IMR-90 (cell line): ENCODE data around the gene NPRL2. TPM values are rescaled to one million over a fixed set of nuclear protein-coding genes. Genes with fewer than 3 reads are reported as not detected.

Experiments used
- ATAC-seq: fragments of 200-7000 bp; cut with Tn5 transposase; 2 replicates; pipeline ENCODE4 v1.9.1; 2020; ENCODE audit warnings: low read depth, mild to moderate bottlenecking, moderate library complexity
- BruUV-seq: library from RNA; stranded (reverse); fragments of 400-500 nt; replicated peaks from 2 replicates; lab custom pipeline; 2021; lab: Mats Ljungman, UMichigan
- CTCF ChIA-PET: fragments of 300-600 bp; formaldehyde crosslinking; extraction: SDS; loops from one replicate; lab custom pipeline; 2021; ENCODE audit warnings: antibody characterized with exemption; lab: Yijun Ruan, JAX
- POLR2A ChIA-PET: fragments of 300-600 bp; sonication (Branson Sonifier 250); formaldehyde crosslinking; loops from one replicate; lab custom pipeline; 2022; ENCODE audit warnings: antibody characterized with exemption; ENCODE audit not compliant: unreplicated experiment; lab: Charles Lee
- DNase-seq: peaks from one replicate; pipeline ENCODE4 v3.0.0; 2013
- H2AFZ ChIP-seq: replicated peaks from 2 replicates; pipeline ENCODE3; 2013; ENCODE audit warnings: low read length, mild to moderate bottlenecking; ENCODE audit not compliant: poor library complexity
- H2AK5ac ChIP-seq: 2 replicates; pipeline ENCODE4 v1.6.1; 2013; ENCODE audit warnings: low read depth, low read length, inconsistent platforms
- H2AK9ac ChIP-seq: replicated peaks from 2 replicates; pipeline ENCODE3; 2013; ENCODE audit warnings: mild to moderate bottlenecking, low read depth, low read length, moderate library complexity; ENCODE audit not compliant: poor library complexity
- H2BK120ac ChIP-seq: 2 replicates; pipeline ENCODE4 v1.6.1; 2013; ENCODE audit warnings: low read depth, low read length, inconsistent platforms
- H2BK15ac ChIP-seq: 3 replicates; pipeline ENCODE4 v1.6.1; 2013; ENCODE audit warnings: low read depth, low read length, inconsistent platforms
- H2BK20ac ChIP-seq: 2 replicates; pipeline ENCODE4 v1.6.1; 2013; ENCODE audit warnings: low read depth, mild to moderate bottlenecking, inconsistent platforms, low read length, moderate library complexity
- H2BK5ac ChIP-seq: 2 replicates; pipeline ENCODE4 v1.6.1; 2013; ENCODE audit warnings: mild to moderate bottlenecking, low read depth, low read length, inconsistent platforms; ENCODE audit not compliant: poor library complexity, severe bottlenecking
- H3K14ac ChIP-seq: replicated peaks from 2 replicates; pipeline ENCODE4 v1.6.1; 2013; ENCODE audit warnings: low read depth, low read length, inconsistent platforms
- H3K18ac ChIP-seq: 2 replicates; pipeline ENCODE4 v1.6.1; 2013; ENCODE audit warnings: low read depth, low read length, control low read depth
- H3K23ac ChIP-seq: 2 replicates; pipeline ENCODE4 v1.6.1; 2013; ENCODE audit warnings: low read depth, low read length, inconsistent platforms
- H3K27ac ChIP-seq: 2 replicates; pipeline ENCODE4 v1.5.1; 2013; ENCODE audit warnings: mild to moderate bottlenecking, control low read depth, low read length; ENCODE audit not compliant: insufficient read depth
- H3K27me3 ChIP-seq: 2 replicates; pipeline ENCODE4 v1.6.1; 2013; ENCODE audit warnings: low read length; ENCODE audit not compliant: control insufficient read depth, insufficient read depth
- H3K36me3 ChIP-seq: 2 replicates; pipeline ENCODE4 v1.6.1; 2013; ENCODE audit warnings: low read length, mixed read lengths; ENCODE audit not compliant: control insufficient read depth, insufficient read depth
- H3K4ac ChIP-seq: 2 replicates; pipeline ENCODE4 v1.6.1; 2013; ENCODE audit warnings: low read depth, low read length, inconsistent platforms
- H3K4me1 ChIP-seq: 2 replicates; pipeline ENCODE4 v1.6.1; 2013; ENCODE audit warnings: low read length, mixed read lengths; ENCODE audit not compliant: control insufficient read depth, insufficient read depth
- H3K4me2 ChIP-seq: 2 replicates; pipeline ENCODE4 v1.6.1; 2013; ENCODE audit warnings: low read depth, mild to moderate bottlenecking, control low read depth, low read length, moderate library complexity
- H3K4me3 ChIP-seq: 2 replicates; pipeline ENCODE4 v1.5.1; 2013; ENCODE audit warnings: low read depth, mild to moderate bottlenecking, control low read depth, low read length, moderate library complexity; ENCODE audit not compliant: insufficient read depth
- H3K56ac ChIP-seq: 2 replicates; pipeline ENCODE4 v1.6.1; 2013; ENCODE audit warnings: low read length, inconsistent platforms; ENCODE audit not compliant: insufficient read depth; ENCODE audit errors: extremely low read depth
- H3K79me1 ChIP-seq, 2 experiments: 2 replicates each; pipeline ENCODE4 v1.6.1; 2013; ENCODE audit warnings: low read length in 2 of 2, inconsistent platforms in 1 of 2, low read depth in 1 of 2
- H3K9ac ChIP-seq: 2 replicates; pipeline ENCODE4 v1.6.1; 2013; ENCODE audit warnings: low read depth, low read length, control low read depth
- H3K9me1 ChIP-seq: 2 replicates; pipeline ENCODE4 v1.6.1; 2013; ENCODE audit warnings: low read length, inconsistent platforms; ENCODE audit not compliant: insufficient read depth
- H3K9me3 ChIP-seq: 2 replicates; pipeline ENCODE4 v1.6.1; 2013; ENCODE audit warnings: low read length; ENCODE audit not compliant: control insufficient read depth, insufficient read depth
- H4K20me1 ChIP-seq: 2 replicates; pipeline ENCODE4 v1.6.1; 2013; ENCODE audit warnings: low read length, inconsistent platforms; ENCODE audit not compliant: insufficient read depth
- H4K5ac ChIP-seq: 2 replicates; pipeline ENCODE4 v1.6.1; 2013; ENCODE audit warnings: mild to moderate bottlenecking, low read depth, low read length, control low read depth
- H4K8ac ChIP-seq, 2 experiments: 2 replicates each; pipeline ENCODE4 v1.6.1; 2013; ENCODE audit warnings: low read depth in 2 of 2, low read length in 2 of 2, control low read depth in 1 of 2, inconsistent platforms in 1 of 2
- H4K91ac ChIP-seq: 2 replicates; pipeline ENCODE4 v1.6.1; 2013; ENCODE audit warnings: low read depth, low read length, inconsistent platforms; ENCODE audit not compliant: insufficient read depth
- BHLHE40 ChIP-seq: fragments of 150-350 bp; IDR thresholded peaks from 2 replicates; pipeline ENCODE4 v1.6.1; 2016; ENCODE audit warnings: mild to moderate bottlenecking, low read depth, low read length
- CEBPB ChIP-seq: IDR thresholded peaks from 2 replicates; pipeline ENCODE4 v1.6.1; 2012; ENCODE audit warnings: low read depth, low read length, improper control_type of control experiment
- CHD1 ChIP-seq: IDR thresholded peaks from 2 replicates; pipeline ENCODE4 v1.6.1; 2012; ENCODE audit warnings: low read depth, low read length, improper control_type of control experiment
- FOS ChIP-seq: fragments of 150-350 bp; IDR thresholded peaks from 2 replicates; pipeline ENCODE4 v1.6.1; 2016; ENCODE audit warnings: low read depth, low read length
- MAFK ChIP-seq: IDR thresholded peaks from 2 replicates; pipeline ENCODE4 v1.6.1; 2012; ENCODE audit warnings: low read depth, low read length, improper control_type of control experiment
- MAZ ChIP-seq: IDR thresholded peaks from 2 replicates; pipeline ENCODE4 v1.6.1; 2012; ENCODE audit warnings: low read depth, mild to moderate bottlenecking, low read length, improper control_type of control experiment, moderate library complexity, borderline replicate concordance
- MXI1 ChIP-seq: IDR thresholded peaks from 2 replicates; pipeline ENCODE4 v1.6.1; 2012; ENCODE audit warnings: low read depth, mild to moderate bottlenecking, low read length, moderate library complexity, borderline replicate concordance
- NFE2L2 ChIP-seq: fragments of 150-350 bp; IDR thresholded peaks from 2 replicates; pipeline ENCODE4 v1.6.1; 2016; ENCODE audit warnings: low read depth, mild to moderate bottlenecking, low read length
- POLR2A ChIP-seq: IDR thresholded peaks from 2 replicates; pipeline ENCODE4 v1.6.1; 2012; ENCODE audit warnings: mild to moderate bottlenecking, low read depth, low read length
- RAD21 ChIP-seq: IDR thresholded peaks from 2 replicates; pipeline ENCODE4 v1.6.1; 2012; ENCODE audit warnings: low read length, improper control_type of control experiment
- RCOR1 ChIP-seq: IDR thresholded peaks from 2 replicates; pipeline ENCODE4 v1.6.1; 2012; ENCODE audit warnings: mild to moderate bottlenecking, low read length, improper control_type of control experiment; ENCODE audit not compliant: insufficient replicate concordance
- RFX5 ChIP-seq: IDR thresholded peaks from 2 replicates; pipeline ENCODE4 v1.8.0; 2012; ENCODE audit warnings: low read depth, mild to moderate bottlenecking, low read length, moderate library complexity
- USF2 ChIP-seq: fragments of 150-350 bp; IDR thresholded peaks from 2 replicates; pipeline ENCODE4 v1.6.1; 2017; ENCODE audit warnings: mild to moderate bottlenecking, antibody characterized with exemption, low read length, low read depth
- WGBS, 2 experiments: methylation state at CpG; one replicate each; pipeline versions ENCODE4 v1.1.5 to v1.1.7; 2013; ENCODE audit warnings: missing lambda C conversion rate in 2 of 2; ENCODE audit not compliant: insufficient read length in 1 of 2; ENCODE audit errors: extremely low coverage in 2 of 2; 5-methylcytosine and 5-hydroxymethylcytosine counted together
- dilution Hi-C: fragments of 300-500 bp; cut with HindIII; formaldehyde crosslinking; loops from one replicate; pipeline ENCODE4 v1.14.3; 2018; ENCODE audit warnings: low sequenced_read_pairs; ENCODE audit not compliant: unreplicated experiment
- in situ Hi-C: fragments of 300-500 bp; cut with MboI; formaldehyde crosslinking; loops from 3 replicates; pipeline ENCODE4 v1.14.3; 2019; ENCODE audit warnings: low sequenced_read_pairs, inconsistent platforms, mixed read lengths
- intact Hi-C: fragments of 100-400 bp; cut with micrococcal nuclease; formaldehyde crosslinking; loops from 2 replicates; pipeline ENCODE4 v1.10.0; 2022
- polyA plus RNA-seq, 3 experiments: library from polyadenylated mRNA; depleted of rRNA; stranded (reverse); fragments of >200 nt; gene quantifications; 2 replicates each; pipeline ENCODE4 v1.2.3, GENCODE V29; 2012; ENCODE audit warnings: low replicate concordance in 1 of 3
- total RNA-seq: library from RNA; depleted of rRNA; stranded (reverse); fragments of >200 nt; gene quantifications from 2 replicates; pipeline ENCODE4 v1.2.3, GENCODE V29; 2012
- TF ChIP-seq, protein P1 (sequence below): conservative IDR thresholded peaks from 2 replicates; pipeline ENCODE4 v1.5.1; 2012; ENCODE audit warnings: mild to moderate bottlenecking, low read depth, low read length, improper control_type of control experiment

NPRL2 gene
- total and polyA plus RNA-seq, 2 of the 4 experiments (the other 2 are of a cell fraction) = 38.3 to 38.7 TPM

GRCh38 chr3:50298836-50299637 is 51.5 kb downstream of the NPRL2 start, which contains the start of the genes HYAL3 and NAA80:
HYAL3 (minus strand) TSS chr3:50299405; CDS start chr3:50295602, 3,803 bp downstream.
NAA80 (minus strand) TSS chr3:50299405; CDS start chr3:50297463, 1,942 bp downstream.
- Histone ChIP-seq H3K9ac (peak within 1 kb of the TSS; percentile 83), H2AFZ (peak within 1 kb of the TSS; percentile 95), H3K23ac (peak within 1 kb of the TSS; percentile 73), H3K4me1 (peaks cover 13% of the 10 kb centered on the region), H3K4me3 (peak within 1 kb of the TSS; percentile 85), H2BK5ac (peak within 1 kb of the TSS; percentile 74), H3K27me3 (no peaks in the 10 kb centered on the region), H3K9me3 (no peaks in the 10 kb centered on the region), H2AK5ac (peak within 1 kb of the TSS; percentile 91), H3K79me1 (peaks cover 13 to 28% of the 10 kb centered on the region in 2 experiments; a peak in 3 of 4 replicates), H2AK9ac (peak within 1 kb of the TSS; percentile 90), H3K9me1 (peaks cover 17% of the 10 kb centered on the region), H4K8ac (peak within 1 kb of the TSS; percentile 80 to 88), H3K4me2 (peak within 1 kb of the TSS; percentile 92), H2BK120ac (peak within 1 kb of the TSS; percentile 65; the same call in 1 of the 2 replicates), H3K36me3 (no peaks in the 10 kb centered on the region), H2BK20ac (peak within 1 kb of the TSS; percentile 15; the same call in 1 of the 2 replicates), H4K20me1 (no peaks in the 10 kb centered on the region), H4K5ac (peak within 1 kb of the TSS; percentile 78), H3K18ac (peak within 1 kb of the TSS; percentile 50), H3K14ac (peak within 1 kb of the TSS; percentile 56), H3K27ac (peak within 1 kb of the TSS; percentile 82), H3K56ac (peak within 1 kb of the TSS; percentile 41), H4K91ac (peak within 1 kb of the TSS; percentile 60), H3K4ac (peak within 1 kb of the TSS; percentile 86), H2BK15ac (peak within 1 kb of the TSS; percentile 18; the same call in 1 of the 3 replicates)
- intact Hi-C loops (no loop called here), in situ Hi-C loops (no loop called here), dilution Hi-C loops (no loop called here)
- ChIA-PET POLR2A (interaction anchor here (0.7 kb wide), 1 partner anchor 17 kb away, joined by 15 read pairs; no protein-coding TSS in a partner anchor), CTCF (interaction anchor here (1.9 kb wide), 1 partner anchor 25 kb away, joined by 4 read pairs; no protein-coding TSS in a partner anchor)
- 0% methylated on average over 38 of the region's 61 CpGs; no CpG with 5 or more reads in 1 of the 2 experiments for WGBS, 2 experiments
- no TSS peak for BruUV-seq
- ATAC-seq = peak; percentile 96
- peak; percentile 99 for DNase-seq
- TF ChIP-seq, protein P1, sequence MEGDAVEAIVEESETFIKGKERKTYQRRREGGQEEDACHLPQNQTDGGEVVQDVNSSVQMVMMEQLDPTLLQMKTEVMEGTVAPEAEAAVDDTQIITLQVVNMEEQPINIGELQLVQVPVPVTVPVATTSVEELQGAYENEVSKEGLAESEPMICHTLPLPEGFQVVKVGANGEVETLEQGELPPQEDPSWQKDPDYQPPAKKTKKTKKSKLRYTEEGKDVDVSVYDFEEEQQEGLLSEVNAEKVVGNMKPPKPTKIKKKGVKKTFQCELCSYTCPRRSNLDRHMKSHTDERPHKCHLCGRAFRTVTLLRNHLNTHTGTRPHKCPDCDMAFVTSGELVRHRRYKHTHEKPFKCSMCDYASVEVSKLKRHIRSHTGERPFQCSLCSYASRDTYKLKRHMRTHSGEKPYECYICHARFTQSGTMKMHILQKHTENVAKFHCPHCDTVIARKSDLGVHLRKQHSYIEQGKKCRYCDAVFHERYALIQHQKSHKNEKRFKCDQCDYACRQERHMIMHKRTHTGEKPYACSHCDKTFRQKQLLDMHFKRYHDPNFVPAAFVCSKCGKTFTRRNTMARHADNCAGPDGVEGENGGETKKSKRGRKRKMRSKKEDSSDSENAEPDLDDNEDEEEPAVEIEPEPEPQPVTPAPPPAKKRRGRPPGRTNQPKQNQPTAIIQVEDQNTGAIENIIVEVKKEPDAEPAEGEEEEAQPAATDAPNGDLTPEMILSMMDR = peak; percentile 31; the same call in 1 of the 2 replicates
- TF ChIP-seq RAD21 (no peak), MAFK (no peak), POLR2A (peak; percentile 92), RCOR1 (no peak), FOS (no peak), USF2 (no peak), CEBPB (peak; percentile 71), MXI1 (peak; percentile 86; the same call in 1 of the 2 replicates), MAZ (peak; percentile 64; the same call in 1 of the 2 replicates), RFX5 (no peak), BHLHE40 (peak; percentile 52), NFE2L2 (no peak), CHD1 (0 out of 2 replicates have a peak, but pooled peaks have one; percentile 11)
